Measurements from ENCODE around the gene STAM2.
"Not testable (repeated sequence)": the region's sequence is repeated elsewhere in the genome, so short reads cannot be mapped to it uniquely, and the experiment has no call there.

The STAM2 gene

DNA sequence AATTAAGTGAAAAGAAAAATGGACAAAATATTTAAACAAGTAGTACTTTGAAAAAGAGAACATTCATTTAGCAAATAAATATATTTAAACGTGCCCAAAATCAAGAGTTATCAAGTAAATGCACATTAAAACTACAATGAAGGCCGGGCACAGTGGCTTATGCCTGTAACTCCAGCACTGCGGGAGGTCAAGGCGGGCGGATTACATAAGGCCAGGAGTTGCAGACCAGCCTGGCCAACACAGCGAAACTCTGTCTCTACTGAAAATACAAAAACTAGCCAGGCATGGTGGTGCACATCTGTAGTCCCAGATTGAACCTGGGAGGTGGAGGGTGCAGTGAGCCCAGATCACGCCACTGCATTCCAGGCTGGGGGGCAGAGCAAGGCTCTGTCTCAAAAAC, 9.8 kb downstream of the STAM2 start:
- no peak overlapping the region for H3K27ac ChIP-seq (replicated peaks)
- TF ChIP-seq SPI1 (IDR thresholded peaks at IDR 0.05; ENCODE audit: borderline replicate concordance, low read depth) = no peak
- DNase-seq (ENCODE audit: low read depth in 1 of 2, low spot score in 1 of 2) = no peak
- no peaks in the 10 kb centered on the region for H3K27me3 ChIP-seq (ENCODE audit: insufficient read depth, poor library complexity, severe bottlenecking)
- no peak overlapping the region for H3K4me3 ChIP-seq (replicated peaks; ENCODE audit: insufficient read depth, low read length)

GRCh38 chr2:152165306-152165705, 10.3 kb downstream of the STAM2 start:
- no peak for TF ChIP-seq POLR2AphosphoS5 (IDR thresholded peaks at IDR 0.05; ENCODE audit: low read depth)
- TF ChIP-seq, protein P1, sequence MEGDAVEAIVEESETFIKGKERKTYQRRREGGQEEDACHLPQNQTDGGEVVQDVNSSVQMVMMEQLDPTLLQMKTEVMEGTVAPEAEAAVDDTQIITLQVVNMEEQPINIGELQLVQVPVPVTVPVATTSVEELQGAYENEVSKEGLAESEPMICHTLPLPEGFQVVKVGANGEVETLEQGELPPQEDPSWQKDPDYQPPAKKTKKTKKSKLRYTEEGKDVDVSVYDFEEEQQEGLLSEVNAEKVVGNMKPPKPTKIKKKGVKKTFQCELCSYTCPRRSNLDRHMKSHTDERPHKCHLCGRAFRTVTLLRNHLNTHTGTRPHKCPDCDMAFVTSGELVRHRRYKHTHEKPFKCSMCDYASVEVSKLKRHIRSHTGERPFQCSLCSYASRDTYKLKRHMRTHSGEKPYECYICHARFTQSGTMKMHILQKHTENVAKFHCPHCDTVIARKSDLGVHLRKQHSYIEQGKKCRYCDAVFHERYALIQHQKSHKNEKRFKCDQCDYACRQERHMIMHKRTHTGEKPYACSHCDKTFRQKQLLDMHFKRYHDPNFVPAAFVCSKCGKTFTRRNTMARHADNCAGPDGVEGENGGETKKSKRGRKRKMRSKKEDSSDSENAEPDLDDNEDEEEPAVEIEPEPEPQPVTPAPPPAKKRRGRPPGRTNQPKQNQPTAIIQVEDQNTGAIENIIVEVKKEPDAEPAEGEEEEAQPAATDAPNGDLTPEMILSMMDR (IDR thresholded peaks at IDR 0.05; ENCODE audit: insufficient read depth, low read length) = no peak
- no peak for TF ChIP-seq SPI1 (IDR thresholded peaks at IDR 0.05; ENCODE audit: borderline replicate concordance, low read depth)
- TF ChIP-seq, protein P2, sequence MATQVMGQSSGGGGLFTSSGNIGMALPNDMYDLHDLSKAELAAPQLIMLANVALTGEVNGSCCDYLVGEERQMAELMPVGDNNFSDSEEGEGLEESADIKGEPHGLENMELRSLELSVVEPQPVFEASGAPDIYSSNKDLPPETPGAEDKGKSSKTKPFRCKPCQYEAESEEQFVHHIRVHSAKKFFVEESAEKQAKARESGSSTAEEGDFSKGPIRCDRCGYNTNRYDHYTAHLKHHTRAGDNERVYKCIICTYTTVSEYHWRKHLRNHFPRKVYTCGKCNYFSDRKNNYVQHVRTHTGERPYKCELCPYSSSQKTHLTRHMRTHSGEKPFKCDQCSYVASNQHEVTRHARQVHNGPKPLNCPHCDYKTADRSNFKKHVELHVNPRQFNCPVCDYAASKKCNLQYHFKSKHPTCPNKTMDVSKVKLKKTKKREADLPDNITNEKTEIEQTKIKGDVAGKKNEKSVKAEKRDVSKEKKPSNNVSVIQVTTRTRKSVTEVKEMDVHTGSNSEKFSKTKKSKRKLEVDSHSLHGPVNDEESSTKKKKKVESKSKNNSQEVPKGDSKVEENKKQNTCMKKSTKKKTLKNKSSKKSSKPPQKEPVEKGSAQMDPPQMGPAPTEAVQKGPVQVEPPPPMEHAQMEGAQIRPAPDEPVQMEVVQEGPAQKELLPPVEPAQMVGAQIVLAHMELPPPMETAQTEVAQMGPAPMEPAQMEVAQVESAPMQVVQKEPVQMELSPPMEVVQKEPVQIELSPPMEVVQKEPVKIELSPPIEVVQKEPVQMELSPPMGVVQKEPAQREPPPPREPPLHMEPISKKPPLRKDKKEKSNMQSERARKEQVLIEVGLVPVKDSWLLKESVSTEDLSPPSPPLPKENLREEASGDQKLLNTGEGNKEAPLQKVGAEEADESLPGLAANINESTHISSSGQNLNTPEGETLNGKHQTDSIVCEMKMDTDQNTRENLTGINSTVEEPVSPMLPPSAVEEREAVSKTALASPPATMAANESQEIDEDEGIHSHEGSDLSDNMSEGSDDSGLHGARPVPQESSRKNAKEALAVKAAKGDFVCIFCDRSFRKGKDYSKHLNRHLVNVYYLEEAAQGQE (IDR thresholded peaks at IDR 0.05; ENCODE audit: insufficient replicate concordance, low read depth) = no peak
- no peak for TF ChIP-seq GABPA (IDR thresholded peaks at IDR 0.05; ENCODE audit: low read depth)

DNA sequence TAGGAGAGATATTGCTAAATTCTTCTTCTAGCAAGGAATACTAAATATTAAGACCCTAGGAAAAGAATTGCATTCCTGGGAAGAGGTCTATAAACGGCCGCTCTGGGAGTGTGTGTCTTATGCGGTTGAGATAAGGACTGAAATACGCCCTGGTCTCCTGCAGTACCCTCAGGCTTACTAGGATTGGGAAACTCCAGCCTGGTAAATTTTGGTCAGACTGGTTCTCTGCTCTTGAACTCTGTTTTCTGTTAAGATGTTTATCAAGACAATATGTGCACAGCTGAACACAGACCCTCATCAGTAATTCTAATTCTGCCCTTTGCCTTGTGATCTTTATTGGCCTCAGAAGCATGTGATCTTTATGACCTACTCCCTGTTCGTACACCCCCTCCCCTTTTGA, 11.9 kb downstream of the STAM2 start:
- H3K27me3 ChIP-seq (ENCODE audit: insufficient read depth, poor library complexity, severe bottlenecking); H3K27ac ChIP-seq (replicated peaks); H3K4me3 ChIP-seq (replicated peaks; ENCODE audit: insufficient read depth, low read length); DNase-seq (ENCODE audit: low read depth in 1 of 2, low spot score in 1 of 2): not testable (repeated sequence)

More at GRCh38 chr2:152165306-152165705, 10.3 kb downstream of the STAM2 start:
- H3K27ac ChIP-seq (replicated peaks) = no peak overlapping the region
- DNase-seq (ENCODE audit: low read depth in 1 of 2, low spot score in 1 of 2) = no peak
- no peaks in the 10 kb centered on the region for H3K27me3 ChIP-seq (ENCODE audit: insufficient read depth, poor library complexity, severe bottlenecking)
- no peak overlapping the region for H3K4me3 ChIP-seq (replicated peaks; ENCODE audit: insufficient read depth, low read length)

GRCh38 chr2:152162141-152162540, 13.4 kb downstream of the STAM2 start:
- Histone ChIP-seq H3K4me3 (replicated peaks; ENCODE audit: insufficient read depth, low read length) (no peak overlapping the region), H3K27ac (replicated peaks) (no peak overlapping the region), H3K27me3 (ENCODE audit: insufficient read depth, poor library complexity, severe bottlenecking) (no peaks in the 10 kb centered on the region)
- DNase-seq (ENCODE audit: low read depth in 1 of 2, low spot score in 1 of 2) = no peak
- no peak for TF ChIP-seq SPI1 (IDR thresholded peaks at IDR 0.05; ENCODE audit: borderline replicate concordance, low read depth)
- TF ChIP-seq, protein P1 (IDR thresholded peaks at IDR 0.05; ENCODE audit: insufficient read depth, low read length) = no peak
- no peak for TF ChIP-seq POLR2AphosphoS5 (IDR thresholded peaks at IDR 0.05; ENCODE audit: low read depth)
- TF ChIP-seq, protein P2 (IDR thresholded peaks at IDR 0.05; ENCODE audit: insufficient replicate concordance, low read depth) = no peak
- TF ChIP-seq GABPA (IDR thresholded peaks at IDR 0.05; ENCODE audit: low read depth) = no peak

DNA sequence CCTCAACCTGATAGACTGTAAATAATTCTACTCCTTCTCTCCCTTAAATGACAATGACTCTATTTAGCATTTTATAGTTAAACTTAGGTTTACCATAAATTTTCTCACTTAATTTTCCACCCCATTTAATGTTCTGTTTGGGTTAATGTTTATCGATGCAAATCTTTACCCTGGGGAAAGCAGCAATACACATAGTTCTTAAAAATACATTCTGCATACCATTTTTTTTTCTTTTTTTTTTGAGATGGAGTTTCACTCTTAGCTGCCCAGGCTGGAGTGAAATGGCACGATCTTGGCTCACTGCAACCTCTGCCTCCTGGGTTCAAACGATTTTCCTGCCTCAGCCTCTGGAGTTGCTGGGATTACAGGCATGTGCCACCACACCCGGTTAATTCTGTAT, 14.0 kb downstream of the STAM2 start:
- no peak for DNase-seq (ENCODE audit: low read depth in 1 of 2, low spot score in 1 of 2)
- TF ChIP-seq GABPA (IDR thresholded peaks at IDR 0.05; ENCODE audit: low read depth) = no peak
- TF ChIP-seq SPI1 (IDR thresholded peaks at IDR 0.05; ENCODE audit: borderline replicate concordance, low read depth) = no peak
- TF ChIP-seq, protein P2 (IDR thresholded peaks at IDR 0.05; ENCODE audit: insufficient replicate concordance, low read depth) = no peak
- TF ChIP-seq, protein P1 (IDR thresholded peaks at IDR 0.05; ENCODE audit: insufficient read depth, low read length) = no peak
- no peak for TF ChIP-seq POLR2AphosphoS5 (IDR thresholded peaks at IDR 0.05; ENCODE audit: low read depth)
- H3K27ac ChIP-seq (replicated peaks) = no peak overlapping the region
- no peaks in the 10 kb centered on the region for H3K27me3 ChIP-seq (ENCODE audit: insufficient read depth, poor library complexity, severe bottlenecking)
- H3K4me3 ChIP-seq (replicated peaks; ENCODE audit: insufficient read depth, low read length) = no peak overlapping the region

DNA sequence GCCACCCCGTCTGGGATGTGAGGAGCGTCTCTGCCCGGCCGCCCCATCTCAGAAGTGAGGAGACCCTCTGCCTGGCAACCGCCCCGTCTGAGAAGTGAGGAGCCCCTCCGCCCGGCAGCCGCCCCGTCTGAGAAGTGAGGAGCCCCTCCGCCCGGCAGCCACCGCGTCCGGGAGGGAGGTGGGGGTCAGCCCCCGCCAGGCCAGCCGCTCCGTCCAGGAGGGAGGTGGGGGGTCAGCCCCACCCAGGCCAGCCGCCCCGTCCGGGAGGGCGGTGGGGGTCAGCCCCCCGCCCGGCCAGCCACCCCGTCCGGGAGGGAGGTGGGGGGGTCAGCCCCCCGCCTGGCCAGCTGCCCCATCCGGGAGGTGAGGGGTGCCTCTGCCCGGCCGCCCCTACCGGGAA, 15.2 kb downstream of the STAM2 start:
- not testable (repeated sequence) for H3K27ac ChIP-seq (replicated peaks); DNase-seq (ENCODE audit: low read depth in 1 of 2, low spot score in 1 of 2); H3K4me3 ChIP-seq (replicated peaks; ENCODE audit: insufficient read depth, low read length); H3K27me3 ChIP-seq (ENCODE audit: insufficient read depth, poor library complexity, severe bottlenecking)

All from HL-60 (cell line).